22Rv1 (cell line): ENCODE results near the gene SLC16A2.
"Not testable (repeated sequence)": the region's sequence is repeated elsewhere in the genome, so short reads cannot be mapped to it uniquely, and the experiment has no call there.

Experiments used
- H3K27ac ChIP-seq: fragments of 450-650 bp; 2 replicates; pipeline ENCODE4 v1.5.1; 2017
- CTCF ChIP-seq: fragments of 450-650 bp; IDR thresholded peaks from 2 replicates; pipeline ENCODE4 v1.5.1; 2017; ENCODE audit warnings: mild to moderate bottlenecking
- ZFX ChIP-seq: fragments of 450-650 bp; IDR thresholded peaks from 2 replicates; pipeline ENCODE4 v1.6.1; 2017; ENCODE audit warnings: antibody characterized with exemption, borderline replicate concordance

SLC16A2 gene

GRCh38 chrX:74453178-74453577 is 31.9 kb downstream of the SLC16A2 start:
- H3K27ac ChIP-seq: no peak overlapping the region
- TF ChIP-seq ZFX (no peak), CTCF (no peak)

GRCh38 chrX:74454233-74454632 is 32.9 kb downstream of the SLC16A2 start:
- H3K27ac ChIP-seq: not testable (repeated sequence)

- TF ChIP-seq CTCF (no peak), ZFX (no peak)
- H3K27ac ChIP-seq: no peak overlapping the region
Observed at GRCh38 chrX:74458736-74459135, 37.4 kb downstream of the SLC16A2 start.

- no peak overlapping the region for H3K27ac ChIP-seq
Observed at GRCh38 chrX:74461384-74461783, 40.1 kb downstream of the SLC16A2 start.

GRCh38 chrX:74464722-74465121 is 43.4 kb downstream of the SLC16A2 start:
- H3K27ac ChIP-seq: no peak overlapping the region
- no peak for TF ChIP-seq CTCF
- TF ChIP-seq ZFX: no peak

More at GRCh38 chrX:74461384-74461783, 40.1 kb downstream of the SLC16A2 start:
- TF ChIP-seq ZFX: no peak
- TF ChIP-seq CTCF: no peak

GRCh38 chrX:74465424-74465823 is 44.1 kb downstream of the SLC16A2 start:
- TF ChIP-seq CTCF (no peak), ZFX (no peak)
- no peak overlapping the region for H3K27ac ChIP-seq

GRCh38 chrX:74467656-74468055 is 46.4 kb downstream of the SLC16A2 start:
- TF ChIP-seq CTCF (no peak), ZFX (no peak)

GRCh38 chrX:74473116-74473515 is 51.8 kb downstream of the SLC16A2 start:
- H3K27ac ChIP-seq: not testable (repeated sequence)

More at GRCh38 chrX:74467656-74468055, 46.4 kb downstream of the SLC16A2 start:
- H3K27ac ChIP-seq: no peak overlapping the region

- no peak for TF ChIP-seq CTCF
- TF ChIP-seq ZFX: no peak
- H3K27ac ChIP-seq: no peak overlapping the region
Observed at GRCh38 chrX:74490247-74490646, 69.0 kb downstream of the SLC16A2 start.
